Measurements from ENCODE around the gene CTNNA2.

CTNNA2 gene

DNA sequence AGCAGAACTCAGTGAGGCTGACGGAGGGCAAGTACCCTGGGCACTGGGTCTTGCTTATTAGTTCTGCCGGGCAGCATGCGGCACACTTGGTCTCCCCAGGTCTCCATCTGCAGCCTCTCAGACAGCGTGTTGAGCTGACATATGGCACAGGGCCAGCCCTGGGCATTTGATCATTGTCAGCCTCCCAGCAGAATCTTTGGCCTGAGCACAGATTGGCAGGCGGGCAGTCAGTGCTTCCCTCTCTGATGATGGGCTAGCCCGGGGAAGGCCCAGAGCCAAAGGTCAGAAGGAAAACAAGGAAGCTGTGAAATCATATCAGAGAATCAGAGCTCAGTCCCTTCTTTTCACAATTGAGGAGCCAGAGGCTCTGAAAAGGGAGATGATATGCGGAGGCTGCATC, 941.8 kb downstream of the CTNNA2 start:
- no peak for DNase-seq

DNA sequence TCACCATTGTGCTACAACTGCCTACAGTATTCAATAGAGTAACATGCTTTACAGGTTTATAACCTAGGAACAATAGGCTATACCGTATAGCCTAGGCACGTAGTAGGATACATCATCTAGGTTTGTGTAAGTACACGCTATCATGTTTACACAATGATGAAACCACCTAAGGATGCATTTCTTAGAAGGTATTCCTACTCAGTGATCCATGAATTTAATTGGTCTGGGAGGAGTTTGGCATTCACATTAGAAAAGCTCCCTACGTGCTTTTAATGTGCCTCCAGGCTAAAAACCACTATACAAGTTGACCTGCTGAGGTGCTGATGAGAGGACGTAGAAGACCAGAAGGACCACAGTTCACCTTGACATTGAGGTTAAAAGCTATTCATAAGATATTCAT, 946.2 kb downstream of the CTNNA2 start:
- DNase-seq = no peak

- no peak for DNase-seq
Measured at GRCh38 chr2:80461505-80462197, 948.8 kb downstream of the CTNNA2 start.

- no peak for DNase-seq
Measured at GRCh38 chr2:80462654-80463053, 949.8 kb downstream of the CTNNA2 start.

GRCh38 chr2:80464275-80464674, 951.4 kb downstream of the CTNNA2 start:
- no peak for DNase-seq

DNA sequence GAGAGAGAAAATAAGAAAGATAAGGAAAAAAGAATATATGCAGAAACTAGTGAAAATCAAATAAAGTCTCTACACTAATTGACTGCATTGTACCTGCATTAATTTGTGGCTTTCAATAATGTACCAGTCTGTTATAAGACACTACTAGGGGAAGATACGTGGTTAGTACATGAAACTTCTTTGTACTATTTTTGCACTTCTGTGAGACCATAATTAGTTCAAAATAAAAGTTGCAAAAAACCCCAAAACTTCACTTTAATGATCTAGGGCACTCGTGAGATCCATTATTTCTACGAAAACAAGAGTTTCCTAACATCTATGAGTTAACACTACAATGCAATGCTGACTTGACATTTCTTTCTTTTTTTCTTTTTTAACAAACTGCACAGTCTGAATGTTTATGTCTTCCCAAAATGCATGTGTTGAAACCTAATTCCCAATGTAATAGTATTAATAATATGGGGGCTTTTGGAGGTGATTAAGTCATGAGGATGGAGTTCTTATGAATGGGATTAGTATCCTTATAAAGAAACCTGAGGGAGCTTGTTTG, 954.5 kb downstream of the CTNNA2 start:
- DNase-seq = no peak

GRCh38 chr2:80469428-80469827, 956.6 kb downstream of the CTNNA2 start:
- no peak for DNase-seq

DNA sequence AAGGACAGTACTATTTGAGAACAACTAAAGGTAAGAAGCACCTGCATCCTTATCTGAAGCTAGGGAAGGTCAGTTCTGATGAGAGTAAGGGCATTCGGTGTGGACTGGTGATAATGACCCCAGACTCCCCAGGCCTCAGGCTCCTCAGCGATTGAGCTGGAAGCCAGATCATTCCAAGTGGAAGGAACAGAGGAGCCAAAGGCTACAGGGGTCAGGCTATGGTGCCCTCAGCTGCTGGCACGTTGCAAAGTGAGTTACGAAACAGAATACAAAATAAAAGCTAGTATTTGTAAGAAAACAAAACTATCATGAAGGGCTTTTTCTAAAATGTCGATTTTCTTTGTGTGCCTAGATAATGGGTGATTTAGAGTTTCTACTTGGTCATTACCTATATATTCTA, 960.2 kb downstream of the CTNNA2 start:
- DNase-seq = no peak

DNA sequence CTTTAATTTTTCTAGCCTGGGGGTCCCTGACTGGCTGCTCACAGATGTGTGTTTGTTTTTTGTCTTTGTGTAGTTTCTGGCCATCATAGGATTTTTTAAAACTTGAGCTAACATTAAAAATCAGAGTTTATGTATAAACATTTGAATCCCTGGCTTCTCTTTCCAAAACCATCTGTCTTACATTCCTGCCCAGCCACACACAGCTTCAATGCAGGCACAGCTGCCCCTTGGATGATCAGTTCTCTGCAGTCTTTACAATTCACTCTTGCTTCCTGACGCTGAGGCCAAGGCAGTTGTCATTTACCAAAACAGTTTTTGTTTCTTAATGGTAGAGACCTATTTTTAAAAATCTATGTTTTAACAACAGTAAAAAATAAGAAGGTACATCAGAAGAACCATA, 960.9 kb downstream of the CTNNA2 start:
- DNase-seq = no peak

DNA sequence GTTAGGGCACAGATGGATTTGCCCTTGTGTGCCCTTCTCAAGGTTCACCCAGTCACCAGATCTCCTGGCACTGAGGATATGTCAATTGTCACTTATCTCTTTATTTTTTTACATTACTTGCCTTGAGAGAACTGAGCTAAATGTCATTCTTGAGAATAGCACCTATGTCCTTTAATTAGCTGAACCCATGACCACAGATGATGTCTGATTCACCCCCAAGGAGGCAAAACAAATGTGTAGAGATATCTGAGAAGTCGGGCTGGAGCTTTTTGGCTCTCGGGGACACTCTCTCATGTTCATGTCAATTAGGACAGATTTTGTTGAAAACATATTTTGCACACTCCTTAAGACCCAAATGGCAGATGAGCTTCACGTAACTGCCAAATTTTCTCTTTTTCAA, 963.1 kb downstream of the CTNNA2 start:
- DNase-seq = no peak

GRCh38 chr2:80476535-80477117, 963.8 kb downstream of the CTNNA2 start:
- no peak for DNase-seq

- no peak for DNase-seq
Measured at GRCh38 chr2:80482276-80482675, 969.4 kb downstream of the CTNNA2 start.

- no peak for DNase-seq
Measured at GRCh38 chr2:80489717-80490116, 976.9 kb downstream of the CTNNA2 start.

DNA sequence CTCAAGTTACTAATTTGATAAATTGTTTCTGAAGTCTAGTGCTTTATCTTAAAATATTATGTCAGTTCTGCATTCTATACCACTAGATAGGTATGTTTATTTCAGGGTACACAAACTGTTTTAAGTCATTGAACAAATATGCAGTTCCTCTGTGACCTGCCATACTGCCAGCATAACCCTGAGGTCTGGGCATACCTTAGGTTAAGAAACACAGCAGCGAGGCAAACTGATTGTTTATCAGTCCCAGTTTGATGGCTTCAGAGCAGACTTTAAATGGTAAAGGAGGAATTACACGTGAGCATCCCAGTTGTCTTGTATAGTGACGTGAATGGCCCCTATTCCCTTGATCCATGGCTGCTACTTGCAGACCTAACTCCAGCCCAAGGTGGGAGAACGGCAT, 978.1 kb downstream of the CTNNA2 start:
- no peak for DNase-seq

DNA sequence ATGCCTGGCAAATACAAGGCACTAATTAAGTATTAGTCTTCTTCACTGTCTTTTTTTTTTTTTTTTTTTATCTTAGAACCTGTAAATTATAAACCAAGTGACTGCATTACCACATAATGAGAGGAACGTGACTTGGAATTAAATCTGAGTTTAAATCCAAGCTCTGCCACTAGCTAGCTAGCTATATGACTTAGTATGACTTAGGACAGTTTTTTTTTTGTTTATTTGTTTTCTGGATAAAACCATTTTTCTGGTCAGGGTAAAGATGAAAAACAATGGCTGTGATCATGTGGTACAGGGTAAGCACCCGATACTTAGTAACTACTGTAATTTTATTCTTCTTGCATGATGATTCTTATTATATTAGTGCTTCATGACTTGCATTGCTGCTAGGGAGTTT, 983.5 kb downstream of the CTNNA2 start:
- no peak for DNase-seq

DNA sequence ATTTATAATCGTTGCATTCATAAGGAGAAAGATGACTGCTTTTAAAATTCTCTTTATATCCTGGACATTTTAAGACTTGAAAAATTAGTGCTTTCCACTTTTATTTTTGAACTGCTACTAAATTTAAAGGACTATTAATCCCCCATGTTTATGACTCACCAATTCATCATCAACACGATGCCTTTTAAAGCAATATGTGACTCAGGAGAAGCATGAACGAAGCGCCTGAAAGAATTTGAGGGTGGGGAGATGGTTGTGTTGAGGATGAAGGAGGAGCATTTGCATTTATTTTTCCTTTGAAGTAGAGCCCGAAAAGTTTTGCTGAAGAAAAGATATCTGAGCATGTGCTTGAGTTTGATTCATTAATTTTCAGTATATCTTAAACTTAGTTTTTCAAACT, 983.9 kb downstream of the CTNNA2 start:
- no peak for DNase-seq

DNA sequence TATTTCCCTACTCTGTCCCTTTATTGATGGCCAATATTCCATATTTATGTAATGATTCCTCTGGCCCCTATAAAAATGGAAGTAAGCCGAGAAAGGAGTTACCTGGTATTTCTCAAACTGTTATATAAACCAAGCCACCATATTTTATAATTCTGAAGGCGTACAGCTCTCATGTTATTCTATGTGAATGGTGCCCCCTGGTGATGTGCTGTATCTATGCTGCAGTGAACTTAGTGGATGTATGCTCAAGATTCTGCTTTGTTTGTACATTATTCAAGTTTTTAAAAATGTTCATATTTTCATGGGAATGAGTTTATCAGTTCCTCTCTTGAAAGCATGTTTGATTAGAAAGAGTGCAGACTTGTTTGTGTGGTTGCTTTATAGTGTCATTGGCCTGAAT, 986.2 kb downstream of the CTNNA2 start:
- no peak for DNase-seq

GRCh38 chr2:80501874-80502624, 989.2 kb downstream of the CTNNA2 start:
- DNase-seq = no peak

DNA sequence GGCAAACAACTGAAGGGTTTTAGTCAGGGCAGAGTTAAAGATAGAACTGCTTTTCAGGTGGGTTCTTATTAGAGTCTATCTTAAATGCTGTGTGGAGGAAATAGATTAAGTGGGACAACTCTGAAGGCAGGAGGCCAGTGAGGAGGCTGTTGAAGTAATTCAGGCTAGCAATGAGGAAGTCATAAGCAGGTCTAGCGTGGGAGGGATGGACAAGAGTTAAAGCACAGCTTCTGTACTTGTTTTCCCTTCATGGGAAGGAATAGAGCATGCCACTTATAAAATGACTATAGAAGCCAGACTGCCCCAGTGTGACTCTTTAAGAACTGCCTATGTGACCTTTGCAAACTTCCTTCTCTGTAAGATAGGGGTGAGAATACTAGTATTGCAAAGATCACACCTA, 993.7 kb downstream of the CTNNA2 start:
- no peak for DNase-seq

DNA sequence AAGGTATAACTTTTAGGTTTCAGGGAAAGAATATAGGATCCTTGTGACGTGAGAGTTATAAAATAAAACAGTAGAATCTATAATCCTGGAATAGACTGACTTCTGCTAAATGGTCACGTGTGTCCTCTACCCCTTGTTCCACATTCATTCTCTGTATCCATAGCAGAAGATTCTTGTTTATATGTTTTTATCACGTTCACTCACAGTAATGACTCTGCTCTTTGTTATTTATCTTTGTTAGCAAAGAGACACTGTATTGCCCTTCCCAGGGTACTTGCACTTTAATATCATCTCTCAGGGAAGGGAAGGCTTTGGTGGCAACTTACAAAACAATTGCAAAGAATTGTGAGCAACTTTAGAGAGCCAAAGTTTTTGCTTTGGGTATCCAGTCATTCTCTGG, 997.9 kb downstream of the CTNNA2 start:
- DNase-seq = no peak

GRCh38 chr2:80515964-80516363, 1003.1 kb downstream of the CTNNA2 start:
- DNase-seq = no peak

DNA sequence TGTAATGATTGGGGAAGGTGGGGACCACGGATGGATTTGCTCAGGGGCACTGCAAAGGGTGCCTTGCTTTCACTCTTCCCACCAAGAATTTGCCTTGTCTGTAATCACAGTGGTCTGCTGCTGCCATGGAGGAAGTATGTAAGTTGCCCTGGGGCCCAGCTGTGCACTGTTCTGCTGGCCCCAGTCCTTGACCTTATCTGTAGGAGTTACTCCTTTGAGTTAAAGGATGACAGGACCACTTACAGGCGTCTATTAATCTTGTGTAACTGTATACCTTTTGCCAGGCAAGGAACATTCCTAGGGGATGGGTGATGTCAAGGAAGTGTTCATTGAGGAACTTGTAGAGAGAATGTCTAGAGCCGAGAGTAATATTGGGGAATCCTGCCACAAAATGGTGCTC, 1004.5 kb downstream of the CTNNA2 start:
- DNase-seq = no peak

GRCh38 chr2:80519121-80519643, 1006.3 kb downstream of the CTNNA2 start:
- no peak for DNase-seq
